ENCODE data around the gene CHCHD3.
"Not testable (repeated sequence)": the region's sequence is repeated elsewhere in the genome, so short reads cannot be mapped to it uniquely, and the experiment has no call there.

The CHCHD3 gene

GRCh38 chr7:132895231-132895630, 186.7 kb downstream of the CHCHD3 start:
- no peak for DNase-seq

GRCh38 chr7:132893560-132893959, 188.3 kb downstream of the CHCHD3 start:
- DNase-seq: no peak

- DNase-seq: not testable (repeated sequence)
These were observed 189.1 kb downstream of the CHCHD3 start for GRCh38 chr7:132892744-132893143.

GRCh38 chr7:132891554-132891953, 190.3 kb downstream of the CHCHD3 start:
- DNase-seq: no peak

GRCh38 chr7:132882714-132883428, 199.0 kb downstream of the CHCHD3 start:
- no peak for DNase-seq

- no peak for DNase-seq
These were observed 200.6 kb downstream of the CHCHD3 start for GRCh38 chr7:132881317-132881716.

GRCh38 chr7:132879579-132879978, 202.3 kb downstream of the CHCHD3 start:
- DNase-seq: no peak

- no peak for DNase-seq
These were observed 203.5 kb downstream of the CHCHD3 start for GRCh38 chr7:132878204-132878919.

- no peak for DNase-seq
These were observed 204.3 kb downstream of the CHCHD3 start for GRCh38 chr7:132877573-132877972.

- DNase-seq: no peak
These were observed 205.3 kb downstream of the CHCHD3 start for GRCh38 chr7:132876576-132876975.

- DNase-seq: no peak
These were observed 209.9 kb downstream of the CHCHD3 start for GRCh38 chr7:132872034-132872433.

GRCh38 chr7:132871419-132871818, 210.5 kb downstream of the CHCHD3 start:
- no peak for DNase-seq

GRCh38 chr7:132869166-132869861, 212.6 kb downstream of the CHCHD3 start:
- no peak for DNase-seq

- no peak for DNase-seq
These were observed 215.3 kb downstream of the CHCHD3 start for GRCh38 chr7:132866551-132866950.

- no peak for DNase-seq
These were observed 215.8 kb downstream of the CHCHD3 start for GRCh38 chr7:132866144-132866531.

- DNase-seq: no peak
These were observed 216.3 kb downstream of the CHCHD3 start for GRCh38 chr7:132865366-132866143.

- no peak for DNase-seq
These were observed 219.8 kb downstream of the CHCHD3 start for GRCh38 chr7:132861940-132862554.

- DNase-seq: no peak
These were observed 220.5 kb downstream of the CHCHD3 start for GRCh38 chr7:132861424-132861823.

GRCh38 chr7:132859199-132859598, 222.7 kb downstream of the CHCHD3 start:
- DNase-seq: no peak

GRCh38 chr7:132858760-132859159, 223.1 kb downstream of the CHCHD3 start:
- no peak for DNase-seq

GRCh38 chr7:132858251-132858650, 223.6 kb downstream of the CHCHD3 start:
- no peak for DNase-seq

- no peak for DNase-seq
These were observed 224.2 kb downstream of the CHCHD3 start for GRCh38 chr7:132857703-132858102.

- DNase-seq: no peak
These were observed 224.9 kb downstream of the CHCHD3 start for GRCh38 chr7:132857031-132857430.
